Osteocyte (in vitro differentiated cells): Measurements from ENCODE around the gene CHRM4. TPM values are rescaled to one million over a fixed set of nuclear protein-coding genes. Genes with fewer than 3 reads are reported as not detected.
A peak's percentile ranks its signal among the peaks of the same experiment; 100 is the strongest.

Experiments
- DNase-seq: peaks from one replicate; pipeline ENCODE4 v3.0.0; 2021; ENCODE audit warnings: mixed read lengths; ENCODE audit not compliant: unreplicated experiment; ENCODE audit errors: extremely low spot score
- H3K27ac Mint-ChIP-seq: one replicate; pipeline ENCODE4 v1.8.0; 2021; ENCODE audit warnings: mild to moderate bottlenecking, mixed read lengths; ENCODE audit not compliant: unreplicated experiment
- H3K27me3 Mint-ChIP-seq: one replicate; pipeline ENCODE4 v1.8.0; 2021; ENCODE audit warnings: mixed read lengths; ENCODE audit not compliant: unreplicated experiment
- H3K36me3 Mint-ChIP-seq: one replicate; pipeline ENCODE4 v1.8.0; 2021; ENCODE audit warnings: mixed read lengths; ENCODE audit not compliant: unreplicated experiment
- H3K4me1 Mint-ChIP-seq: one replicate; pipeline ENCODE4 v1.8.0; 2021; ENCODE audit warnings: mixed read lengths; ENCODE audit not compliant: unreplicated experiment
- H3K4me3 Mint-ChIP-seq: one replicate; pipeline ENCODE4 v1.8.0; 2021; ENCODE audit warnings: mild to moderate bottlenecking, moderate library complexity, mixed read lengths; ENCODE audit not compliant: unreplicated experiment
- H3K9me3 Mint-ChIP-seq: one replicate; pipeline ENCODE4 v1.8.0; 2021; ENCODE audit warnings: mixed read lengths; ENCODE audit not compliant: unreplicated experiment
- CTCF ChIP-seq: fragments of 200-600 bp; sonication (generic); IDR thresholded peaks from 2 replicates; pipeline ENCODE4 v1.5.0; 2021; ENCODE audit warnings: antibody characterized with exemption, mild to moderate bottlenecking, moderate library complexity
- long read RNA-seq: library from polyadenylated mRNA; unstranded; transcript quantifications from one replicate; pipeline ENCODE4 v2.0.0, GENCODE V29; 2021
- total RNA-seq: library from RNA; stranded (reverse); gene quantifications from 2 replicates; pipeline ENCODE4 v1.2.1, GENCODE V29; 2021

CHRM4 gene
- total RNA-seq = 0.21 TPM in 1 of 2 replicates, not detected in the other
- long read RNA-seq = 0 reads

- peaks cover 28% of the 10 kb centered on the region for H3K27me3 Mint-ChIP-seq
- no peak for DNase-seq
- H3K4me3 Mint-ChIP-seq = peak within 1 kb of the TSS; percentile 81
- H3K27ac Mint-ChIP-seq = peak within 1 kb of the TSS; percentile 36
- H3K36me3 Mint-ChIP-seq = peaks cover 5% of the 10 kb centered on the region
- H3K4me1 Mint-ChIP-seq = peaks cover 25% of the 10 kb centered on the region
- peak; percentile 63 for TF ChIP-seq CTCF
- H3K9me3 Mint-ChIP-seq = no peaks in the 10 kb centered on the region
These were observed at the start of gene CHRM4 for GRCh38 chr11:46391578-46392420. TSS of gene CHRM4 (minus strand) at chr11:46391776. CDS start at chr11:46386557, 5,219 bp downstream.

GRCh38 chr11:46438211-46438610 lies 46.6 kb upstream of the CHRM4 start:
- Mint-ChIP-seq H3K4me1 (no peaks in the 10 kb centered on the region), H3K27ac (no peak overlapping the region), H3K27me3 (no peaks in the 10 kb centered on the region), H3K4me3 (no peak overlapping the region), H3K36me3 (peaks cover 18% of the 10 kb centered on the region), H3K9me3 (no peaks in the 10 kb centered on the region)
- no peak for DNase-seq
- no peak for TF ChIP-seq CTCF

GRCh38 chr11:46437122-46437689 lies 45.6 kb upstream of the CHRM4 start:
- TF ChIP-seq CTCF = no peak
- H3K4me1 Mint-ChIP-seq = no peaks in the 10 kb centered on the region
- no peak overlapping the region for H3K4me3 Mint-ChIP-seq
- H3K27ac Mint-ChIP-seq = no peak overlapping the region
- DNase-seq = no peak
- no peaks in the 10 kb centered on the region for H3K27me3 Mint-ChIP-seq
- peaks cover 20% of the 10 kb centered on the region for H3K36me3 Mint-ChIP-seq
- no peaks in the 10 kb centered on the region for H3K9me3 Mint-ChIP-seq

GRCh38 chr11:46436113-46436512 lies 44.5 kb upstream of the CHRM4 start:
- H3K4me1 Mint-ChIP-seq = no peaks in the 10 kb centered on the region
- no peak for DNase-seq
- no peak overlapping the region for H3K4me3 Mint-ChIP-seq
- H3K36me3 Mint-ChIP-seq = peaks cover 25% of the 10 kb centered on the region
- no peak overlapping the region for H3K27ac Mint-ChIP-seq
- H3K9me3 Mint-ChIP-seq = no peaks in the 10 kb centered on the region
- no peaks in the 10 kb centered on the region for H3K27me3 Mint-ChIP-seq
- no peak for TF ChIP-seq CTCF

- Mint-ChIP-seq H3K36me3 (peaks cover 22% of the 10 kb centered on the region), H3K27ac (no peak overlapping the region), H3K4me1 (no peaks in the 10 kb centered on the region), H3K27me3 (no peaks in the 10 kb centered on the region), H3K9me3 (no peaks in the 10 kb centered on the region), H3K4me3 (no peak overlapping the region)
- no peak for DNase-seq
- TF ChIP-seq CTCF = no peak
These were observed 44.1 kb upstream of the CHRM4 start for GRCh38 chr11:46435679-46436078.
